Liver (tissue), 9 donors: ENCODE results near the gene CHPT1. TPM values are rescaled to one million over a fixed set of nuclear protein-coding genes. Genes with fewer than 3 reads are reported as not detected.

ENCODE experiments used
- DNase-seq: peaks from one replicate; pipeline ENCODE4 v3.0.0-alpha.2; 2017; ENCODE audit warnings: low spot score
- H3K27ac ChIP-seq, 2 donors: one replicate each; pipeline ENCODE4 v1.7.0; 2013; ENCODE audit warnings: inconsistent platforms in 2 of 2, low read length in 2 of 2, control low read depth in 1 of 2, low read depth in 1 of 2, mild to moderate bottlenecking in 1 of 2
- H3K27me3 ChIP-seq, 4 donors: one replicate each; pipeline versions ENCODE4 v1.6.1 to v1.7.0; 2013; ENCODE audit warnings: low read length in 3 of 4, inconsistent platforms in 1 of 4, mild to moderate bottlenecking in 1 of 4, moderate library complexity in 1 of 4; ENCODE audit not compliant: control insufficient read depth in 4 of 4, insufficient read depth in 4 of 4
- H3K36me3 ChIP-seq, 4 donors: one replicate each; pipeline versions ENCODE4 v1.6.1 to v1.7.0; 2013; ENCODE audit warnings: low read length in 3 of 4, mild to moderate bottlenecking in 3 of 4, low read depth in 1 of 4, moderate library complexity in 1 of 4; ENCODE audit not compliant: control insufficient read depth in 4 of 4, insufficient read depth in 3 of 4
- H3K4me1 ChIP-seq, 4 donors: one replicate each; pipeline versions ENCODE4 v1.6.1 to v1.7.0; 2013; ENCODE audit warnings: low read length in 3 of 4, mild to moderate bottlenecking in 3 of 4, moderate library complexity in 1 of 4; ENCODE audit not compliant: control insufficient read depth in 4 of 4, insufficient read depth in 4 of 4
- H3K4me3 ChIP-seq, 3 donors: one replicate each; pipeline versions ENCODE4 v1.6.1 to v1.7.0; 2013; ENCODE audit warnings: low read length in 3 of 3, control low read depth in 1 of 3, low read depth in 1 of 3, mild to moderate bottlenecking in 1 of 3
- H3K9ac ChIP-seq, 2 donors: one replicate each; pipeline ENCODE4 v1.7.0; 2013; ENCODE audit warnings: low read length in 2 of 2, mild to moderate bottlenecking in 2 of 2, moderate library complexity in 2 of 2, control low read depth in 1 of 2, low read depth in 1 of 2
- H3K9me3 ChIP-seq, 4 donors: one replicate each; pipeline versions ENCODE4 v1.6.1 to v1.7.0; 2013; ENCODE audit warnings: low read length in 3 of 4; ENCODE audit not compliant: control insufficient read depth in 4 of 4
- ATF3 ChIP-seq: IDR thresholded peaks from 2 replicates; pipeline ENCODE4 v1.6.1; 2016; ENCODE audit warnings: antibody characterized with exemption
- CTCF ChIP-seq: fragments of 150-350 bp; IDR thresholded peaks from 2 replicates; pipeline ENCODE4 v1.5.1; 2017; ENCODE audit warnings: improper control_type of control experiment, low read depth, low read length; ENCODE audit not compliant: missing input control
- EGR1 ChIP-seq, 2 donors: IDR thresholded peaks; 2 replicates each; pipeline ENCODE4 v1.6.1; 2016 to 2018; ENCODE audit warnings: antibody characterized with exemption in 2 of 2, low read depth in 2 of 2
- FOXA1 ChIP-seq: IDR thresholded peaks from 2 replicates; pipeline ENCODE4 v1.6.1; 2016; ENCODE audit warnings: antibody characterized with exemption
- FOXA2 ChIP-seq: IDR thresholded peaks from 2 replicates; pipeline ENCODE4 v1.6.1; 2016; ENCODE audit warnings: antibody characterized with exemption
- GABPA ChIP-seq, 2 donors: IDR thresholded peaks in 1 of 2; conservative IDR thresholded peaks in 1 of 2; 2 replicates each; pipeline ENCODE4 v1.6.1; 2016; ENCODE audit warnings: antibody characterized with exemption in 2 of 2, mild to moderate bottlenecking in 1 of 2, moderate library complexity in 1 of 2
- HNF4A ChIP-seq, 2 donors: conservative IDR thresholded peaks; 2 replicates each; pipeline ENCODE4 v1.6.1; 2016; ENCODE audit warnings: antibody characterized with exemption in 2 of 2, mild to moderate bottlenecking in 2 of 2
- HNF4G ChIP-seq: IDR thresholded peaks from 2 replicates; pipeline ENCODE4 v1.6.1; 2016; ENCODE audit warnings: antibody characterized with exemption
- JUND ChIP-seq, 2 donors: IDR thresholded peaks; 2 replicates each; pipeline ENCODE4 v1.6.1; 2016; ENCODE audit warnings: antibody characterized with exemption in 2 of 2
- MAX ChIP-seq: IDR thresholded peaks from 2 replicates; pipeline ENCODE4 v1.6.1; 2016; ENCODE audit warnings: antibody characterized with exemption
- NR2F2 ChIP-seq: IDR thresholded peaks from 2 replicates; pipeline ENCODE4 v1.6.1; 2016; ENCODE audit warnings: antibody characterized with exemption
- RAD21 ChIP-seq, 2 donors: IDR thresholded peaks; 2 replicates each; pipeline ENCODE4 v1.6.1; 2016; ENCODE audit warnings: antibody characterized with exemption in 2 of 2, mild to moderate bottlenecking in 2 of 2
- REST ChIP-seq: IDR thresholded peaks from 2 replicates; pipeline ENCODE4 v1.6.1; 2016; ENCODE audit warnings: antibody characterized with exemption, mild to moderate bottlenecking
- RXRA ChIP-seq, 2 donors: IDR thresholded peaks; 2 replicates each; pipeline ENCODE4 v1.6.1; 2017 to 2018; ENCODE audit warnings: antibody characterized with exemption in 2 of 2, mild to moderate bottlenecking in 1 of 2
- SP1 ChIP-seq: IDR thresholded peaks from 2 replicates; pipeline ENCODE4 v1.6.1; 2018; ENCODE audit warnings: antibody characterized with exemption, mild to moderate bottlenecking
- TAF1 ChIP-seq: conservative IDR thresholded peaks from 2 replicates; pipeline ENCODE4 v1.6.1; 2016; ENCODE audit warnings: antibody characterized with exemption, mild to moderate bottlenecking
- YY1 ChIP-seq: IDR thresholded peaks from 2 replicates; pipeline ENCODE4 v1.6.1; 2016; ENCODE audit warnings: antibody characterized with exemption, mild to moderate bottlenecking
- ZBTB33 ChIP-seq: IDR thresholded peaks from 2 replicates; pipeline ENCODE4 v1.6.1; 2016; ENCODE audit warnings: antibody characterized with exemption
- WGBS: extraction: QIAGEN DNeasy Blood & Tissue Kit; methylation state at CpG from one replicate; pipeline ENCODE4 v1.1.7; 2013; 5-methylcytosine and 5-hydroxymethylcytosine counted together
- polyA plus RNA-seq, 2 donors: library from polyadenylated mRNA; stranded (reverse) in 1 of 2; unstranded in 1 of 2; fragments of 200-250 nt in 1 of 2; fragments of >200 nt in 1 of 2; fragmentation: Nextera tagmentation in 1 of 2; extraction: Ambion mirVana in 1 of 2; gene quantifications; one replicate each; pipeline versions ENCODE4 v1.2.1 to v1.2.3, GENCODE V29; 2013 to 2015
- total RNA-seq, 2 donors: library from RNA; depleted of rRNA; stranded (reverse); fragments of >200 nt; gene quantifications; one replicate each; pipeline ENCODE4 v1.2.3, GENCODE V29; 2014
- donor health status: healthy.
- donor health status: healthy.
- donor health status: healthy.
- donor health status: healthy.
- donor health status: healthy.

The CHPT1 gene
- total and polyA plus RNA-seq, 4 donors, result 51.5 to 96.6 (median 61.7) TPM

GRCh38 chr12:101764051-101764792, 66.8 kb downstream of the CHPT1 start:
- Histone ChIP-seq H3K9me3 (no peaks in the 10 kb centered on the region), H3K4me1 (no peaks in the 10 kb centered on the region), H3K27me3 (no peaks in the 10 kb centered on the region), H3K9ac (no peak overlapping the region), H3K36me3 (peaks cover 1 to 14% (median 6%) of the 10 kb centered on the region in 4 donors), H3K4me3 (no peak overlapping the region), H3K27ac (no peak overlapping the region)
- 86% methylated on average over 5 of the region's 5 CpGs for WGBS
- TF ChIP-seq FOXA1 (no peak), TAF1 (no peak), REST (no peak)
- DNase-seq, result no peak

- 56% methylated on average over 1 of the region's 1 CpG for WGBS
- Histone ChIP-seq H3K9ac (no peak overlapping the region), H3K4me1 (no peaks in the 10 kb centered on the region), H3K27me3 (no peaks in the 10 kb centered on the region), H3K27ac (no peak overlapping the region), H3K4me3 (no peak overlapping the region), H3K9me3 (no peaks in the 10 kb centered on the region), H3K36me3 (peaks cover 0 to 7% (median 0%) of the 10 kb centered on the region in 4 donors)
- no peak for DNase-seq
- TF ChIP-seq SP1, result no peak
- no peak for TF ChIP-seq HNF4A (conservative IDR thresholded peaks at IDR 0.05)
- TF ChIP-seq ZBTB33, result no peak
- no peak for TF ChIP-seq GABPA (IDR thresholded peaks at IDR 0.05 in 1 of 2, conservative IDR thresholded peaks at IDR 0.05 in 1 of 2)
- TF ChIP-seq FOXA1, result no peak
- TF ChIP-seq FOXA2, result no peak
- no peak for TF ChIP-seq EGR1 (IDR thresholded peaks at IDR 0.05; ENCODE audit: low read depth in 2 of 2)
- TF ChIP-seq TAF1, result no peak
- TF ChIP-seq RXRA (IDR thresholded peaks at IDR 0.05), result no peak
- TF ChIP-seq NR2F2, result no peak
- TF ChIP-seq HNF4G, result no peak
- TF ChIP-seq RAD21 (IDR thresholded peaks at IDR 0.05), result no peak
- no peak for TF ChIP-seq MAX
- TF ChIP-seq JUND (IDR thresholded peaks at IDR 0.05), result no peak
- TF ChIP-seq ATF3, result no peak
- no peak for TF ChIP-seq CTCF
- no peak for TF ChIP-seq REST
- no peak for TF ChIP-seq YY1
Measured at GRCh38 chr12:101767537-101767936, 70.1 kb downstream of the CHPT1 start.
